IMR-90 (cell line): ENCODE results near the gene DCC. TPM values are rescaled to one million over a fixed set of nuclear protein-coding genes. Genes with fewer than 3 reads are reported as not detected.

Experiments
- ATAC-seq: fragments of 200-7000 bp; cut with Tn5 transposase; 2 replicates; pipeline ENCODE4 v1.9.1; 2020; ENCODE audit warnings: low read depth, mild to moderate bottlenecking, moderate library complexity
- BruUV-seq: library from RNA; stranded (reverse); fragments of 400-500 nt; replicated peaks from 2 replicates; lab custom pipeline; 2021; lab: Mats Ljungman, UMichigan
- CTCF ChIA-PET: fragments of 300-600 bp; formaldehyde crosslinking; extraction: SDS; loops from one replicate; lab custom pipeline; 2021; ENCODE audit warnings: antibody characterized with exemption; lab: Yijun Ruan, JAX
- POLR2A ChIA-PET: fragments of 300-600 bp; sonication (Branson Sonifier 250); formaldehyde crosslinking; loops from one replicate; lab custom pipeline; 2022; ENCODE audit warnings: antibody characterized with exemption; ENCODE audit not compliant: unreplicated experiment; lab: Charles Lee
- DNase-seq: peaks from one replicate; pipeline ENCODE4 v3.0.0; 2013
- H2AFZ ChIP-seq: replicated peaks from 2 replicates; pipeline ENCODE3; 2013; ENCODE audit warnings: low read length, mild to moderate bottlenecking; ENCODE audit not compliant: poor library complexity
- H2AK5ac ChIP-seq: 2 replicates; pipeline ENCODE4 v1.6.1; 2013; ENCODE audit warnings: low read depth, low read length, inconsistent platforms
- H2AK9ac ChIP-seq: replicated peaks from 2 replicates; pipeline ENCODE3; 2013; ENCODE audit warnings: mild to moderate bottlenecking, low read depth, low read length, moderate library complexity; ENCODE audit not compliant: poor library complexity
- H2BK120ac ChIP-seq: 2 replicates; pipeline ENCODE4 v1.6.1; 2013; ENCODE audit warnings: low read depth, low read length, inconsistent platforms
- H2BK15ac ChIP-seq: 3 replicates; pipeline ENCODE4 v1.6.1; 2013; ENCODE audit warnings: low read depth, low read length, inconsistent platforms
- H2BK20ac ChIP-seq: 2 replicates; pipeline ENCODE4 v1.6.1; 2013; ENCODE audit warnings: low read depth, mild to moderate bottlenecking, inconsistent platforms, low read length, moderate library complexity
- H2BK5ac ChIP-seq: 2 replicates; pipeline ENCODE4 v1.6.1; 2013; ENCODE audit warnings: mild to moderate bottlenecking, low read depth, low read length, inconsistent platforms; ENCODE audit not compliant: poor library complexity, severe bottlenecking
- H3K14ac ChIP-seq: replicated peaks from 2 replicates; pipeline ENCODE4 v1.6.1; 2013; ENCODE audit warnings: low read depth, low read length, inconsistent platforms
- H3K18ac ChIP-seq: 2 replicates; pipeline ENCODE4 v1.6.1; 2013; ENCODE audit warnings: low read depth, low read length, control low read depth
- H3K23ac ChIP-seq: 2 replicates; pipeline ENCODE4 v1.6.1; 2013; ENCODE audit warnings: low read depth, low read length, inconsistent platforms
- H3K27ac ChIP-seq: 2 replicates; pipeline ENCODE4 v1.5.1; 2013; ENCODE audit warnings: mild to moderate bottlenecking, control low read depth, low read length; ENCODE audit not compliant: insufficient read depth
- H3K27me3 ChIP-seq: 2 replicates; pipeline ENCODE4 v1.6.1; 2013; ENCODE audit warnings: low read length; ENCODE audit not compliant: control insufficient read depth, insufficient read depth
- H3K36me3 ChIP-seq: 2 replicates; pipeline ENCODE4 v1.6.1; 2013; ENCODE audit warnings: low read length, mixed read lengths; ENCODE audit not compliant: control insufficient read depth, insufficient read depth
- H3K4ac ChIP-seq: 2 replicates; pipeline ENCODE4 v1.6.1; 2013; ENCODE audit warnings: low read depth, low read length, inconsistent platforms
- H3K4me1 ChIP-seq: 2 replicates; pipeline ENCODE4 v1.6.1; 2013; ENCODE audit warnings: low read length, mixed read lengths; ENCODE audit not compliant: control insufficient read depth, insufficient read depth
- H3K4me2 ChIP-seq: 2 replicates; pipeline ENCODE4 v1.6.1; 2013; ENCODE audit warnings: low read depth, mild to moderate bottlenecking, control low read depth, low read length, moderate library complexity
- H3K4me3 ChIP-seq: 2 replicates; pipeline ENCODE4 v1.5.1; 2013; ENCODE audit warnings: low read depth, mild to moderate bottlenecking, control low read depth, low read length, moderate library complexity; ENCODE audit not compliant: insufficient read depth
- H3K56ac ChIP-seq: 2 replicates; pipeline ENCODE4 v1.6.1; 2013; ENCODE audit warnings: low read length, inconsistent platforms; ENCODE audit not compliant: insufficient read depth; ENCODE audit errors: extremely low read depth
- H3K79me1 ChIP-seq, 2 experiments: 2 replicates each; pipeline ENCODE4 v1.6.1; 2013; ENCODE audit warnings: low read length in 2 of 2, inconsistent platforms in 1 of 2, low read depth in 1 of 2
- H3K9ac ChIP-seq: 2 replicates; pipeline ENCODE4 v1.6.1; 2013; ENCODE audit warnings: low read depth, low read length, control low read depth
- H3K9me1 ChIP-seq: 2 replicates; pipeline ENCODE4 v1.6.1; 2013; ENCODE audit warnings: low read length, inconsistent platforms; ENCODE audit not compliant: insufficient read depth
- H3K9me3 ChIP-seq: 2 replicates; pipeline ENCODE4 v1.6.1; 2013; ENCODE audit warnings: low read length; ENCODE audit not compliant: control insufficient read depth, insufficient read depth
- H4K20me1 ChIP-seq: 2 replicates; pipeline ENCODE4 v1.6.1; 2013; ENCODE audit warnings: low read length, inconsistent platforms; ENCODE audit not compliant: insufficient read depth
- H4K5ac ChIP-seq: 2 replicates; pipeline ENCODE4 v1.6.1; 2013; ENCODE audit warnings: mild to moderate bottlenecking, low read depth, low read length, control low read depth
- H4K8ac ChIP-seq, 2 experiments: 2 replicates each; pipeline ENCODE4 v1.6.1; 2013; ENCODE audit warnings: low read depth in 2 of 2, low read length in 2 of 2, control low read depth in 1 of 2, inconsistent platforms in 1 of 2
- H4K91ac ChIP-seq: 2 replicates; pipeline ENCODE4 v1.6.1; 2013; ENCODE audit warnings: low read depth, low read length, inconsistent platforms; ENCODE audit not compliant: insufficient read depth
- BHLHE40 ChIP-seq: fragments of 150-350 bp; IDR thresholded peaks from 2 replicates; pipeline ENCODE4 v1.6.1; 2016; ENCODE audit warnings: mild to moderate bottlenecking, low read depth, low read length
- CEBPB ChIP-seq: IDR thresholded peaks from 2 replicates; pipeline ENCODE4 v1.6.1; 2012; ENCODE audit warnings: low read depth, low read length, improper control_type of control experiment
- CHD1 ChIP-seq: IDR thresholded peaks from 2 replicates; pipeline ENCODE4 v1.6.1; 2012; ENCODE audit warnings: low read depth, low read length, improper control_type of control experiment
- FOS ChIP-seq: fragments of 150-350 bp; IDR thresholded peaks from 2 replicates; pipeline ENCODE4 v1.6.1; 2016; ENCODE audit warnings: low read depth, low read length
- MAFK ChIP-seq: IDR thresholded peaks from 2 replicates; pipeline ENCODE4 v1.6.1; 2012; ENCODE audit warnings: low read depth, low read length, improper control_type of control experiment
- MAZ ChIP-seq: IDR thresholded peaks from 2 replicates; pipeline ENCODE4 v1.6.1; 2012; ENCODE audit warnings: low read depth, mild to moderate bottlenecking, low read length, improper control_type of control experiment, moderate library complexity, borderline replicate concordance
- MXI1 ChIP-seq: IDR thresholded peaks from 2 replicates; pipeline ENCODE4 v1.6.1; 2012; ENCODE audit warnings: low read depth, mild to moderate bottlenecking, low read length, moderate library complexity, borderline replicate concordance
- NFE2L2 ChIP-seq: fragments of 150-350 bp; IDR thresholded peaks from 2 replicates; pipeline ENCODE4 v1.6.1; 2016; ENCODE audit warnings: low read depth, mild to moderate bottlenecking, low read length
- POLR2A ChIP-seq: IDR thresholded peaks from 2 replicates; pipeline ENCODE4 v1.6.1; 2012; ENCODE audit warnings: mild to moderate bottlenecking, low read depth, low read length
- RAD21 ChIP-seq: IDR thresholded peaks from 2 replicates; pipeline ENCODE4 v1.6.1; 2012; ENCODE audit warnings: low read length, improper control_type of control experiment
- RCOR1 ChIP-seq: IDR thresholded peaks from 2 replicates; pipeline ENCODE4 v1.6.1; 2012; ENCODE audit warnings: mild to moderate bottlenecking, low read length, improper control_type of control experiment; ENCODE audit not compliant: insufficient replicate concordance
- RFX5 ChIP-seq: IDR thresholded peaks from 2 replicates; pipeline ENCODE4 v1.8.0; 2012; ENCODE audit warnings: low read depth, mild to moderate bottlenecking, low read length, moderate library complexity
- SMC3 ChIP-seq: fragments of 150-350 bp; IDR thresholded peaks from 2 replicates; pipeline ENCODE4 v1.6.1; 2016; ENCODE audit warnings: low read depth, mild to moderate bottlenecking, antibody characterized with exemption, low read length, moderate library complexity
- WGBS, 2 experiments: methylation state at CpG; one replicate each; pipeline versions ENCODE4 v1.1.5 to v1.1.7; 2013; ENCODE audit warnings: missing lambda C conversion rate in 2 of 2; ENCODE audit not compliant: insufficient read length in 1 of 2; ENCODE audit errors: extremely low coverage in 2 of 2; 5-methylcytosine and 5-hydroxymethylcytosine counted together
- dilution Hi-C: fragments of 300-500 bp; cut with HindIII; formaldehyde crosslinking; loops from one replicate; pipeline ENCODE4 v1.14.3; 2018; ENCODE audit warnings: low sequenced_read_pairs; ENCODE audit not compliant: unreplicated experiment
- in situ Hi-C: fragments of 300-500 bp; cut with MboI; formaldehyde crosslinking; loops from 3 replicates; pipeline ENCODE4 v1.14.3; 2019; ENCODE audit warnings: low sequenced_read_pairs, inconsistent platforms, mixed read lengths
- intact Hi-C: fragments of 100-400 bp; cut with micrococcal nuclease; formaldehyde crosslinking; loops from 2 replicates; pipeline ENCODE4 v1.10.0; 2022
- polyA plus RNA-seq, 3 experiments: library from polyadenylated mRNA; depleted of rRNA; stranded (reverse); fragments of >200 nt; gene quantifications; 2 replicates each; pipeline ENCODE4 v1.2.3, GENCODE V29; 2012; ENCODE audit warnings: low replicate concordance in 1 of 3
- total RNA-seq: library from RNA; depleted of rRNA; stranded (reverse); fragments of >200 nt; gene quantifications from 2 replicates; pipeline ENCODE4 v1.2.3, GENCODE V29; 2012
- TF ChIP-seq, protein P1 (sequence below): fragments of 150-350 bp; IDR thresholded peaks from 2 replicates; pipeline ENCODE4 v1.6.1; 2017; ENCODE audit warnings: mild to moderate bottlenecking, antibody characterized with exemption, low read length, low read depth
- TF ChIP-seq, protein P2 (sequence below): fragments of 150-350 bp; IDR thresholded peaks from 2 replicates; pipeline ENCODE4 v1.6.1; 2016; ENCODE audit warnings: low read depth, mild to moderate bottlenecking, low read length, moderate library complexity, borderline replicate concordance
- TF ChIP-seq, protein P3 (sequence below): conservative IDR thresholded peaks from 2 replicates; pipeline ENCODE4 v1.5.1; 2012; ENCODE audit warnings: mild to moderate bottlenecking, low read depth, low read length, improper control_type of control experiment

The DCC gene
- total and polyA plus RNA-seq, 2 of the 4 experiments (the other 2 are of a cell fraction), result 0.31 to 0.54 TPM

DNA sequence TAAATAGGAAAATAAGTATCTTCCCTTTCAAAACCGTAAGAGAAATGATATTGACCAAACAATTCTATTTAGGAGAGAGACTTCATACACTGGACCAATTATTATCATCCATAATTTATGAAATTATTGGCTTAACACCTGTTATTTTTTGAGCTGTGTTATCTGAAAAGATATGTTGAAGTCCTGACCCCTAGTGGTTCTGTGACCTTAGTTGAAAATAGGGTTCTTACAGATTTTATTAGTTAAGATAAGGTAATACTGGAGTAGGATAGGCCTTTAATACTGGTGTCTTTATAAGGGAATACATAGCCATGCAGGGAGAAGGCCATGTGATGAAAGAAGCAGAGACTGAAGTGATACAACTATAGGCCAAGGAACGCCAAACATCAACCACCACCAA lies 659.6 kb downstream of the DCC start:
- CTCF ChIA-PET, result no interaction called here
- intact Hi-C loops (no loop called here), dilution Hi-C loops (no loop called here), in situ Hi-C loops (no loop called here)
- H3K9me3 ChIP-seq, result peaks cover 2% of the 10 kb centered on the region; the same call in 1 of the 2 replicates
- no peak overlapping the region for H3K14ac ChIP-seq
- H2BK5ac ChIP-seq, result no peak overlapping the region
- H3K56ac ChIP-seq, result no peak overlapping the region
- BruUV-seq, result no TSS peak
- no peaks in the 10 kb centered on the region for H3K79me1 ChIP-seq
- POLR2A ChIA-PET, result no interaction called here
- H3K4me1 ChIP-seq, result no peaks in the 10 kb centered on the region
- no peak overlapping the region for H3K4me3 ChIP-seq
- no peak overlapping the region for H3K18ac ChIP-seq
- H2AK5ac ChIP-seq, result no peak overlapping the region
- H4K5ac ChIP-seq, result no peak overlapping the region
- DNase-seq (no peak), ATAC-seq (no peak)
- no peak overlapping the region for H3K4me2 ChIP-seq
- no peak overlapping the region for H4K8ac ChIP-seq
- no peak overlapping the region for H2AFZ ChIP-seq
- no peak overlapping the region for H4K91ac ChIP-seq
- no peak overlapping the region for H3K27ac ChIP-seq
- H3K9ac ChIP-seq, result no peak overlapping the region
- no peak overlapping the region for H2AK9ac ChIP-seq
- H3K36me3 ChIP-seq, result no peaks in the 10 kb centered on the region
- H4K20me1 ChIP-seq, result no peaks in the 10 kb centered on the region
- no peak overlapping the region for H3K23ac ChIP-seq
- H2BK120ac ChIP-seq, result no peak overlapping the region
- H3K27me3 ChIP-seq, result no peaks in the 10 kb centered on the region
- H2BK15ac ChIP-seq, result no peak overlapping the region
- H2BK20ac ChIP-seq, result no peak overlapping the region
- no peaks in the 10 kb centered on the region for H3K9me1 ChIP-seq
- no peak overlapping the region for H3K4ac ChIP-seq
- WGBS, 2 experiments, result no CpG with 5 or more reads among the region's 2 CpGs
- no peak for TF ChIP-seq RFX5
- no peak for TF ChIP-seq MAZ
- TF ChIP-seq, protein P1, sequence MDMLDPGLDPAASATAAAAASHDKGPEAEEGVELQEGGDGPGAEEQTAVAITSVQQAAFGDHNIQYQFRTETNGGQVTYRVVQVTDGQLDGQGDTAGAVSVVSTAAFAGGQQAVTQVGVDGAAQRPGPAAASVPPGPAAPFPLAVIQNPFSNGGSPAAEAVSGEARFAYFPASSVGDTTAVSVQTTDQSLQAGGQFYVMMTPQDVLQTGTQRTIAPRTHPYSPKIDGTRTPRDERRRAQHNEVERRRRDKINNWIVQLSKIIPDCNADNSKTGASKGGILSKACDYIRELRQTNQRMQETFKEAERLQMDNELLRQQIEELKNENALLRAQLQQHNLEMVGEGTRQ, result no peak
- TF ChIP-seq, protein P2, sequence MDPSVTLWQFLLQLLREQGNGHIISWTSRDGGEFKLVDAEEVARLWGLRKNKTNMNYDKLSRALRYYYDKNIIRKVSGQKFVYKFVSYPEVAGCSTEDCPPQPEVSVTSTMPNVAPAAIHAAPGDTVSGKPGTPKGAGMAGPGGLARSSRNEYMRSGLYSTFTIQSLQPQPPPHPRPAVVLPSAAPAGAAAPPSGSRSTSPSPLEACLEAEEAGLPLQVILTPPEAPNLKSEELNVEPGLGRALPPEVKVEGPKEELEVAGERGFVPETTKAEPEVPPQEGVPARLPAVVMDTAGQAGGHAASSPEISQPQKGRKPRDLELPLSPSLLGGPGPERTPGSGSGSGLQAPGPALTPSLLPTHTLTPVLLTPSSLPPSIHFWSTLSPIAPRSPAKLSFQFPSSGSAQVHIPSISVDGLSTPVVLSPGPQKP, result no peak
- no peak for TF ChIP-seq NFE2L2
- TF ChIP-seq MAFK, result no peak
- TF ChIP-seq FOS, result no peak
- no peak for TF ChIP-seq RCOR1
- TF ChIP-seq RAD21, result no peak
- TF ChIP-seq CHD1, result no peak
- no peak for TF ChIP-seq BHLHE40
- TF ChIP-seq, protein P3, sequence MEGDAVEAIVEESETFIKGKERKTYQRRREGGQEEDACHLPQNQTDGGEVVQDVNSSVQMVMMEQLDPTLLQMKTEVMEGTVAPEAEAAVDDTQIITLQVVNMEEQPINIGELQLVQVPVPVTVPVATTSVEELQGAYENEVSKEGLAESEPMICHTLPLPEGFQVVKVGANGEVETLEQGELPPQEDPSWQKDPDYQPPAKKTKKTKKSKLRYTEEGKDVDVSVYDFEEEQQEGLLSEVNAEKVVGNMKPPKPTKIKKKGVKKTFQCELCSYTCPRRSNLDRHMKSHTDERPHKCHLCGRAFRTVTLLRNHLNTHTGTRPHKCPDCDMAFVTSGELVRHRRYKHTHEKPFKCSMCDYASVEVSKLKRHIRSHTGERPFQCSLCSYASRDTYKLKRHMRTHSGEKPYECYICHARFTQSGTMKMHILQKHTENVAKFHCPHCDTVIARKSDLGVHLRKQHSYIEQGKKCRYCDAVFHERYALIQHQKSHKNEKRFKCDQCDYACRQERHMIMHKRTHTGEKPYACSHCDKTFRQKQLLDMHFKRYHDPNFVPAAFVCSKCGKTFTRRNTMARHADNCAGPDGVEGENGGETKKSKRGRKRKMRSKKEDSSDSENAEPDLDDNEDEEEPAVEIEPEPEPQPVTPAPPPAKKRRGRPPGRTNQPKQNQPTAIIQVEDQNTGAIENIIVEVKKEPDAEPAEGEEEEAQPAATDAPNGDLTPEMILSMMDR, result no peak
- no peak for TF ChIP-seq CEBPB
- no peak for TF ChIP-seq SMC3
- no peak for TF ChIP-seq MXI1
- TF ChIP-seq POLR2A, result no peak
